DOHH2 (cell line): ENCODE measurements around the gene PCED1B.

Source experiments
- EZH2phosphoT487 ChIP-seq: fragments of 200-600 bp; sonication (generic); IDR thresholded peaks from 2 replicates; pipeline ENCODE4 v1.6.1; 2017; ENCODE audit warnings: borderline replicate concordance, mild to moderate bottlenecking, antibody characterized with exemption, low read length, moderate library complexity, mixed read lengths
- TF ChIP-seq, protein P1 (sequence below): fragments of 200-600 bp; sonication (generic); IDR thresholded peaks from one replicate; pipeline ENCODE4 v1.5.1; 2014; ENCODE audit warnings: antibody characterized with exemption, mild to moderate bottlenecking, low read depth, low read length; ENCODE audit not compliant: poor library complexity, severe bottlenecking

DNA sequence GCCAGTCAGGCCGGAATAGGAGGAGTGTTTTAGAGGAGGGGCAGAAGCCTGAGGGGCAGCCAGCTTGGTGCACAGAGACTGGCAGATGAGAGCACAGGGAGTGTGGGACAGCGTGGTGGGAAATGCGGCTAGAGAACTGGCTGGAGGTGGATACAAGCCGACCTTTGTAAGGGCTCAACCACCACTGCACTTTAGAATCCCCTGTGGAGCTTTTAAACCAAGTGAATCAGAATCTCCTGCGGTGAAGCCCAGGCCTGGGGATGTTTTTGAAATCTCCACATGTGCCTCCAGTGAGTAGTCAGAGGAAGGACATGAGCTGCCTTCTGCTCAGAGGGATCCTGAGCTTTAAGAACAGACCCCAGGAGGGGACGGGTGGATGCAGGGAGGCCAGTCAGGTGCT is 10.9 kb upstream of the PCED1B start:
- TF ChIP-seq, protein P1, sequence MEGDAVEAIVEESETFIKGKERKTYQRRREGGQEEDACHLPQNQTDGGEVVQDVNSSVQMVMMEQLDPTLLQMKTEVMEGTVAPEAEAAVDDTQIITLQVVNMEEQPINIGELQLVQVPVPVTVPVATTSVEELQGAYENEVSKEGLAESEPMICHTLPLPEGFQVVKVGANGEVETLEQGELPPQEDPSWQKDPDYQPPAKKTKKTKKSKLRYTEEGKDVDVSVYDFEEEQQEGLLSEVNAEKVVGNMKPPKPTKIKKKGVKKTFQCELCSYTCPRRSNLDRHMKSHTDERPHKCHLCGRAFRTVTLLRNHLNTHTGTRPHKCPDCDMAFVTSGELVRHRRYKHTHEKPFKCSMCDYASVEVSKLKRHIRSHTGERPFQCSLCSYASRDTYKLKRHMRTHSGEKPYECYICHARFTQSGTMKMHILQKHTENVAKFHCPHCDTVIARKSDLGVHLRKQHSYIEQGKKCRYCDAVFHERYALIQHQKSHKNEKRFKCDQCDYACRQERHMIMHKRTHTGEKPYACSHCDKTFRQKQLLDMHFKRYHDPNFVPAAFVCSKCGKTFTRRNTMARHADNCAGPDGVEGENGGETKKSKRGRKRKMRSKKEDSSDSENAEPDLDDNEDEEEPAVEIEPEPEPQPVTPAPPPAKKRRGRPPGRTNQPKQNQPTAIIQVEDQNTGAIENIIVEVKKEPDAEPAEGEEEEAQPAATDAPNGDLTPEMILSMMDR, result no peak
- TF ChIP-seq EZH2phosphoT487, result no peak
